ENCODE data around the gene TSPAN18.
A peak's percentile ranks its signal among the peaks of the same experiment; 100 is the strongest.
"Not testable (repeated sequence)": the region's sequence is repeated elsewhere in the genome, so short reads cannot be mapped to it uniquely, and the experiment has no call there.

Gene TSPAN18

DNA sequence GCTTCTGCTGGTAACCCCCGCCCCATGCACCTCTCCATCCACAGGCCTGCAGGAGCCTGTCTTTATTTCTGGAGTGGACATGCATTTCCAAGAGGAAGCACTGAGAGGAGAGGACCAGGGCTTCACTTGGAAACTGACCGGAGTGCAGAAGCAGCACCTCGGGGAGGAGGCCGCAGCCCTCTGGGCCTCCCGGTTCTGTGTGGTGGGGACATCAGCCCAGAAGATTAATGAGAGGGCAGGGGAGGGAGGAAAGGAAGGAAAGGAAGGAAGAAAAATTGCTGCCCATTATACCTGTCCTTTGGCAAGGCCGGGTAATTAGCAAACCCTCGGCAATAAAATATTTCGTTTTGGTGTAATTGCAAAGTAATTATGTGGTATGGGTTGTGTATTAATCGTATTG, 126.9 kb downstream of the TSPAN18 start:
- DNase-seq: no peak

DNA sequence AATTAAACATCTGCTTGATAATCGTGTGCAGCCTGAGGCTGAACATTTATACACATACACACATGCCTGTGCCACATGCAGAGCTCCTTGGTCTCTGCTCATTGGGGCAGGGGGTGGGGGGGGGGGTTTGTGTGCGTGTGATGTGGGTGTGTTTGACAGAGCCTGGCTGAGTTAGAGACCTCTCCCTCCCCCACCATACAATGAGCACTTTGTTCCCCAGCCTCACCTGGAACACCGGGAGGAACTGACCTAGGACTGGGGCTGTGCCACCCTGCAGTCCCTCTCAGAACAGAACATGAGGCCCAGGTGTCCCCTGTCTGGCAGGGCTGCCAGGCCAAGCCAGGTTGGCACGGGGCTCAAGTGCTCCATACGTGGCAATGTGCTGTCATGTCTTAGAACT, 127.3 kb downstream of the TSPAN18 start:
- peak; percentile 86 for DNase-seq

DNA sequence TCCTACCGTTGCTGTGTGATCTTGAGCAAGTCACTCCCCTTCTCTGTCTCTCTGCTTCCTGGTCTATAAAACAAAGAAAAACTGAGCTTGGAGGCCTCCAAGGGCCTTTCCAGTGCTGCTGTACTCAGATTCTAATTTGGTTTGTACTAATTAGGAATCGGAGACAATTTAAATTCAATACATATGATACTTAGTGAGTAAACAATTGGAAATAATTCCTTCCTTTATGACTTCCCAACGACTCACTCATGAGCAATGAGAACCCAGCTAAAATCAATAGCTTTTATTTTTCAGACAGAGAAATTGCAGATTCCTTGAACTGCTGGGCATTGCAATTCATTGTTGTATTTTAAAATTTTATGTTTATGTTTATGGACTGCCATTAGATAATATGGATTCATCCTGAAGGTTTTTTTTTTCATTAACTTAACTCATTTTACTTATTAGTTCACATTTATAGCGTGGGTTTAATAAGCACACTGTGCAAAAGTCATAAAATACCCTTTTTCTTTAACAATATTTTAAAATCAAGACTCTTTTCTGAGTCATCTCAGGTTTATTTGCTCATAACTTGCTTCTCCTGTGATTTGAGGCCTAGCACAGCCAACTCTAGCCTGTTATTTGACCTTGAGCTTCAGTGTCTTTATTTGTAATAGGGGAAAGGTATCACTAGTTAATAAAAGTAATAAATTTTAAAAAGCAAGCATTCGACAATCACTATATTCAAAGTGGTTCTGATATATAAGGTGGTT, 128.2 kb downstream of the TSPAN18 start:
- DNase-seq: no peak

DNA sequence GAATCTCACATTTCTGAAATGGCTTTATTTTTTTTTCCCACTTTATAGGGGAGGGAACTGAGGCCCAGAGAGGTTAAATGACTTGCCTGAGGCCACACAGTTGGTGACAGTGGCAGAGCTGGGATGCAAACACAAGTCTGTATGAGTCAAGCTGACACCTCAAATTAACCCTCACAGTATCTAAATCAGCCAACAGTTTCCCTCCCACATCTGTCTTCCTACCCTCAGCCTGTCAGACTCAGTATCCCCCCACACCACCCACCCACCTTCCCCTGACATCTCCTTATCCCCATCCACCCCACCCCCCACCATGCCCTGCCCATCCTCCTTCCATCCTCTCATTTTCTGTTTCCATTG, 128.7 kb downstream of the TSPAN18 start:
- DNase-seq: peak; percentile 32

DNA sequence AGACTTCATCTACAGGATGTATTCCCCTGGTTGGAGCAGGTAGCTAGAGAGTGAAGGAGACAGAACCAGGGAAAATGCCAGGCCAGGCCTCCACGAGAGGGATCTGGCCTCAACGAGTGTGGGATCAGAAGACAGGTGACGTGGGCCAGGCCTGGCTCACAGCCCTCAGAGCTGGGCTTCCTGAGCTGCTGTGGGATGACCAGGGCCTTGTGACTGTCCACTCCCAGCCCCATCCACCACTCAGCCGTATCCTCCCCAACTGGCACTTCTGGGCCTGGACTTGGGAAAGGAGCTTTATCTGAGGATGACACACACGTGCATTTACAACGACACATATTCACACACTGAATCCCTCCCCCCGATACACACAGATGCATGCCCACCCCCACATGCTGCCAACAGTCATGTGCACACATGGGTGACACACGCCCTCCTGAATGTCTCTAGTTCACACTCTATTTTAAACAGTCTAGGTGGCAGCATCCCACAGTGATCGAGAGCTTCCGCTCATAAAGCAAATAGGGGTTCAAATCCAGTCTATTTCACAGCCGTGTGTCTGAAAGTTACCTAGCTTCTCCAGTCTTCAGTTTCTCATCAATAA, 130.8 kb downstream of the TSPAN18 start:
- peak; percentile 86 for DNase-seq

DNA sequence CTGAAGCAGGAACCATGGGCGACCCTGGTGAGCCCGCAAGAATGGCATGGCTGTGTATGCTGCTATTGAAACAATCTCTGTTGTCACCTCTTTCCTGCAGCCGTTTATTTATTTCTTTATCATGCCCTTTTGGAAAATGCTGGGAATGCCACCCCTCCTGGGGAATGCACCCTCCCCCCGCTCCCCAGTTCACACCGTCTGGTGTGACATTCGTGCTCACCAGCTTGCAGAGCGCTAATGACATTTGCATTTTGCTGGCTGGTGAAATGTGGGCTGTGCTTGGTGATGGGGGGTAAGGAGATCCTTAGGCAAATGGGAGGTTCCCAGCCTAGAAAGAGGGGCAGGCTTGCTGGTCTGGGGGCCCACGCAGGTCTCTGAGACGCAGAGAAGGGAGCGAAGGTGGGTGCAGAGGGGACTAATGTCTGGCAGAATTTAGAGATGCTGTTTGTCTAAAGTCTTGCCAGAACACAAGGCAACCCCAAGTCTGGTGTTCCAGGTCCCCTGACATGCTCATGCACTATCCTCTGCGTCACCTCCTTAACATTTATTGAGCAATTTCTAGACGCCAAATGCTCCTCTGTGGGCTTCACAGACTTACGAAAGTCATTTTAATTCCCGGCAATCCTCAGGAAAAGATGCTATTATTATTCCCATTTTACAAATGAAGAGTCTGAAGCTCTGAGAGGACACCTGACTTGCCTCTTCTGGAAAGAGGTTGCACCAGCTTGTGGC, 132.2 kb downstream of the TSPAN18 start:
- DNase-seq: no peak

DNA sequence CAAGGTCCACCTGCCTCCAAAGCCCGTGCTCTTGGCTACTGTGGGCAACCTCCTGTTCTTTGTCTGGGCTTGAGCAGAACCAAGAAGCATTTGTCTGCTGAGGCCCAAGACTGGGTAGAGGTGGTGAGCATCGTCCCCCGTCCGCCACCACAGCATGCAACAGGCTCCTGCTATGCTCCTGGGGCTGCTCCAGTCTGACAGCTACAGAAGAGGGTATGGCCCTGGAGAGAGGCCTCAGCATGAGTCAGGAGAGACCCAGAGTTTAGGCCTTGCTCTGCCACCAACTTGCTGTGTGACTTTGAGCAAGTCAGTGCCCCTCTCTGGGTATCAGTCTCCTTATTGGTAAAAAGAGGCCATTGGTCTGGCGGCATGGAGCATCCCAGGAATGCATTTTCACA, 132.8 kb downstream of the TSPAN18 start:
- DNase-seq: no peak

DNA sequence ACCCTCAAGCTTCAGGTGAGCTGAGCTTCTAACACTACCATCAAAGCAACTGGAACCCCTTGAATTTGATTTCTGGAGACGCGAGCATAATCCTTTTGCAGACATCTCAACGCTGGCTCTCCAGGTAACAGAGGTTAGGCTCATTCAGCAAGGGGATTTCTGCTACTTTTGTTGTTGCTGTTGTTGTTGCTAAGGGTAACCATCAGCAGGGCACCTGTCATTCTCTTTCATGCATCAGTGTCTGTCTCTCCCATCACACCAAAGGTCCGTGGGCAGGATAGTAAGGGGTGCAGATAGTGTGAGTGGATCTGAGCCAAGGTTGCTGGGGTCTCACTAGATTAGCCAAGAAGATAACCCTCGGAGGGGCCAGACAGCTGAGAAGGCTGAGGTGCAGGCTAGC, 133.6 kb downstream of the TSPAN18 start:
- DNase-seq: no peak

DNA sequence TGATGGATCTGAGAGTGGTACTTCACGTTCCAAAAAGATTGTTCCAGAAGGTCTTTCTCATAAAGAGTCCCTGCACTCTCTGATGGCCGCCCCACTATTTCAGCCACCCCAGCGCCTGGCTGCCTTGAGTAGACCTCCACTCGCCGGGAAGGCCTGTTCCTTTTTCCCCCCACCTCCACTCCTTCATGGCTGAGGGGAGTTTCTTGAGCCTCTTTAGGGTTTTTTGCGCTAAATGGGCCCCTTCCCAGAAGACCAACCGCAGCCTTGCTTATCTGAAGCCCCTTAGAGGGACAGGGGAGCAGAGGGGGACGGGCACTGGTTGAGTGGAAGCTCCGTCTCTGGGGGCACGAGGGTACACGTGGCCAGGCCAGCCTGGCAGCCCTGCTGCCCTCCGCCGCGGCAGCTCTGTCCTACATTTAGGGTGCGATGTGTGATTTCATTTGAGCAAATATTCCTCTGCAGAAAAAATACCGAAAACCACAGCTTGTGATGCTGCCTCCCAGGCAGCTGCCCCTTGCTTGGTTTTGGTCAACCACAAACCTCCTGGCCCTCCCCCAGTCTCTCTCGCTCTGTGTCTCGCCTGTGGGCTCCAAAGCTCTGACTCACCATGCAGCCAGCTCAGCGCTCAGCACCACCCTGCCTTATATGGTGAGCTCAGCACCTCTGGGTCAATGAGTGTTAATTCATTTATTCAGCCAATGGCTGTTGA, 135.2 kb downstream of the TSPAN18 start:
- DNase-seq: peak; percentile 98

DNA sequence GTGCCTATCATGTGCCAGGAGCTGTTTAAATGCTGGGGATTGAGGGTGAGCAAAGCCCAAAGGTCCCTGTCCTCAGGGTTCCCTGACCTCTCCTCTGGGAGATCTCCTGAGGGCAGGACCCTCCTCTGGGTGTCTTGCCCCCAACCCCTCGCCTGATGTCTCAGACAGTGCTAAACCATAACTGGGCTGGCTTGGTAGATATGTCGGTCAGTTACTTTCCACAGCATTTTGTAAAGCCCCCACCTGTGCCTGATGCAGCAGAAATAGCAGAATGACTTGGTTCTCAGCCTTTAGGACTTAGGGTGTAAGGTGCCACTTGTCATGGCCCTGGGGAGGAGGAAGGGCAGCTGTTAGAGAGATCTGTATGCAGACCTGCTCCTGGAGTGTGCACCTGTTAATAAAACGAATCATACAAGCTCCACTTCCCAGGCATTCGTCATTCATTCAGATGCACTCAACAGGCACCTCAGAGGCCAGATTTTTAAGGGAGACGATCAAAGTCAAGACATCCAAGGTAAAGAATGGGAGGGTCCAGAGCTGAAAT, 135.9 kb downstream of the TSPAN18 start:
- no peak for DNase-seq

DNA sequence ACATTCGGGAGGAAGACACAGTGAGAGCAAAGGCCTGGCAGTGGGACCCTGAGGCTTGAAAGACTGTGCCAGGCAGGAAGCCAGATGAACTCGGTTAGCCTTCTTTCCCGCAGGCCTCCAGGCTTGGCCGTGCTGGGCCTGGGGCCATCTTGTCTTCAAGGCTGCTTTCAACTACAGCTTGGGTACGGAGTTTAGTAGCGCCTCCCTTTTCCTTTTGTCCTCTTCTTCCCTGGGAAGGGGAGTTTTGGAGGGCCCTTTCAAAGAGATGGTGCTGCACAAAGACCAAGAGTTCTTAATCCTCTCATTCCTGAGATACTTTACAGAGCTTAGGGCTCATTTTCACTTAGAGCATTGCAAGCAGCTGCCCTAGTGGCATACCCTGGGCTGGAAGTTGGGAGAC, 136.5 kb downstream of the TSPAN18 start:
- no peak for DNase-seq

DNA sequence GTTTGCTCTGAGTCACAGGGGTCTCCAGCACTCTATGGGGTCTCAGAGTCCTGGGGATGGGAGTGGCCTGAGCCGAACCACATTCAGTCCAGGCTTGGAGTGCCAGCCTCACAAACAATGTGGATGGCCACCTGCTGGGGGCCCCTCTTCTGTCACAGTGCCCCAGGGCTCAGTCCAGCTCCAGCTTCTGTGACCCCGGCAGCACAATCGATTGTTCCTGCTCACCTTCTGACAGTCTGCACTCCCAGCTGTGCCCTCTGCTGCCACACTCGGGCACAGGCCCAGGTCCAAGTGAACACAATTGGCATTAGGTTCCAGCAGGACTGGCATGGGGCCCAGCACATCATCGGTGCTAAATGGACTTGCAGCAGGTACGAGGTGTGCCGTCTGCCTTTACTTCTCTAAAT, 139.1 kb downstream of the TSPAN18 start:
- no peak for DNase-seq

DNA sequence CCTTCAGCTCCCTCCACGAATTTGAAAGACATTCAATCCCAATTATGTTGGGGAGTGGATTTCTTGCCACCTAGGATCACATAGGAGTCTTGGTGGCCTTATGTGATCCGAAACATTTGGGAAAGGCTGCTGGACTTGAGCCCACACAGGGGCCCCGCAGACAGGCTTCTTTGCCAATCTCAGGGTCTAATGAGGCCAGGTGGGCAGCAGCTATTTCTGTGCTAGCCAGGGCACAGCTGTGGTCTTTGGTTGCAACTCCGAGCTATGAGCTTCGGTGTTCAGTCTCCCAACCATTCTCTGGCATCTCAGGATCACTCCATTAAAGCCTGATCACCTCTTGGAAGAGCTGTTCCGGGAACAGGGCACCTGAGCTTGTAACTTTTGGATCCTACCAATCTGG, 139.5 kb downstream of the TSPAN18 start:
- DNase-seq: no peak

DNA sequence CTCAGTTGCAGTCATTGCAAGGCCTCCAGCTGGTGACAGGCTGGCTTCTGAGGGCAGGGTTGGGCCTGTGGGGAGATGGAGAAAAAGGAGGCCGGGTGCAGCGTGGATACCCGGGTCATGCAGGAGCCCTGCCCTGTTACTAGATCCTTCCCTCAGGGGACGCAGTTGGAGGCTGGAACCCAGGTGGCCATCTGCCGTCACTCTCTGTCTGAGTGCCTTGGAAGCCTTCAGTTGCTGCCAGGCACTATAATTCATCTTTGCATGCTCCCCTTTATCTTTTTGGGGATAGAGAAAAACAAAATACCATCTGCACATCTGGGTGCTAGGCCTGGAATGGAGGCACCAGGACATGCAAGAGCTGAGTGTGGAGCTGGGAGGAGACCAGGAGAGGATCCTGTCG, 141.3 kb downstream of the TSPAN18 start:
- DNase-seq: no peak

DNA sequence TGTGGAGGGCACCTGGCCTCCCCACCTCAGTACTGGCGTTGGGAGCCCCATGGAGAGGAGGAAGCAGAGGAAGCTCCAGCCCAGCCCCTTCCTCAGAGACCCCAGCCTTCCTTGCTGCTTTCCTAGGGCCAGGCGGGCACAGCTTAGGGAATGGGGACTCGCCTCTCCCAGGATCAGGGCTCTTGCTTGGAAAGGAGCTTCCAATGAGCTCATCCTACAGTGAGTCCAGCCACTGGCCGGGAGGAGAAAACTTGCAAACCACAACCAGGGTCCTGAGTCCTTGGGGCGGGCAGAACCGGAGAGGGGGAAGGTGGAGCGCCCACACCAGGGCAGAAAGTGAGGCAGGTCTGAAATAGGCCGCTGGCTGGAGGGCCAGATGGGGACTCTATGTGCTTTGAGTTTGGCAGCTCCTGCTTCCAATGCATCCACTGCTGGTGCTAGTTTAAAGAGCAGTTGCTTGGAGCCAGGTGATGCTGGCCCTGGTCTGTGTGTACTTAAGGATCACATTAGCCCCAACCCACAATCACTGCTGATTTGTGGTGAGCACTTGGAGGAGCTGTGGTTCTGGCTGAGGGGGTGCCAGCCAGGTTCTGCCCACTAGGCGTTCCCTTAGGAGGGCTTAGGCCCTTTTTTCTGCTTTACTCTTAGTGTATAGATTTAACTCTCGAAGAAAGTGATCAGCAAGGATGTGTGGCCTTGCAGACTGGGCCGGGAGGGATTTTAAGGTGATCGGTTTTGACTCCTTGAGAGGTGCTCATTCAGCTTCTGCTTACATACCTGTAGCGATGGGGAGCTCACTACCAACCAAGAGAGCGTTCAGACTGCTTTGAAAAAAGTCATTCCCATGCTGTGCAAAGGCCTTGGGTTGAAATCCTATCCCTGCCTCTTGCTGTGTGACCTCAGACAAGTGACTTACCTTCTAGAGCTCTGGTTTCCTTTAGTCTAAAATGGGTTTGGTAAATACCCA, 142.0 kb downstream of the TSPAN18 start:
- no peak for DNase-seq

DNA sequence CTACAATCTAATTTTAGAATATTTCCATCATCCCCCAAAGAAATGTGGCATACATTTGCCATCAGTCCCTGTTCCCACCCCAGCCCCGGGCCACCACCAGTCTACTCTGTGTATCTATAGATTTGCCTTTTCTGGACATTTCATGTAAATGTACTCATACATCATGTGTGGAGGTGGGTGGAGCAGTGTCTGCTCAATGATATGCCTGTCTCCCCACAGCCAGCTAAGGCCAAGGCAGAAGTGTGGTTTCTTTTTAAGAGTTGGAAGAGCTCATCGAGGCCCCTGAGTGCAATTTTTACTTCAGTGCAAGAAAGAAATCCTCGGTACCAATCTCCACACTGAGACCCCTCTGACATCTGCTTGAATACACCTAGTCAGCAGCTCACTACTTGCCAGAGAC, 143.4 kb downstream of the TSPAN18 start:
- DNase-seq: no peak

DNA sequence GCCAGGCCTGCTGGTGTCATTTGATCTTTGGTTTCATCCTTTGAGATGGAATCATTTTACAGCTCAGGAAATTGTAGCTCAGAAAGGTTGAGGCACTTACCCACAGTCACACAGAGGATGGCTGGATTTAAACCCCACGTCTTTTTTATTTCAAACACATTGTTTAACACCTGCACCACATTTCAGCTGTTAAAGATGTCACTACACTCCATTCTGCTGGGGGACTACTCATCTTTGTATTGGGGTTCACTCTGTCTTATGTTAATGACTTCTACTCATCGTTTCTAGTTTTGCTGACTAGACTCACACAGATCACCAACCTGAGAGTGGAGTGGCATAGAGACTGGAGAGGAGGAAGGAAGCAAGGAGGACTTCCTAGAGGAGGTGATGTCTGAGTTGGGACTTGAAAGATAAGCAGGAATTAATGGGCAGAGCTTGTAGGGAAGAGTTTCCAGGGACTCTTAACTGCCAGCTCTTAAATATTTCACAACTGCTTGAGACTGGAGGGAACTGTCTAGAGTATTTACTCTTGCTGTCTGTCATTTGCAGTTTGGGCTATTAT, 143.9 kb downstream of the TSPAN18 start:
- DNase-seq: no peak

DNA sequence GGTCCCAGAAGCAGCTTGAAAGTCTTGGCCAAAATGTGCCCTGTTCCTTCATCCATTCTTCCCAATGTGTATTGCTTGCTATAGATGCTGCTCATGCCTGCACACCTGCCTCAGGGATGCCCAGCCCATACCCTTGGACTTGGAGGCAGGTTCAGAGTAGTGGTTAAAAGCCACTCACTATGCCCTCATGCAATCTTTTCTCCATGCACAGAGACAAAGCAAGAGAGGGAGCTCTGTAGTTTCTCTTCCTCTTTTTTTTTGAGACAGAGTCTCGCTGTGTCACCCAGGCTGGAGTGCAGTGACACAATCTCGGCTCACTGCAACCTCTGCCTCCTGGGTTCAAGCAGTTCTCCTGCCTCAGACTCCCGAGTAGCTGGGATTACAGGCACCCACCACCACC, 144.9 kb downstream of the TSPAN18 start:
- DNase-seq: not testable (repeated sequence)

DNA sequence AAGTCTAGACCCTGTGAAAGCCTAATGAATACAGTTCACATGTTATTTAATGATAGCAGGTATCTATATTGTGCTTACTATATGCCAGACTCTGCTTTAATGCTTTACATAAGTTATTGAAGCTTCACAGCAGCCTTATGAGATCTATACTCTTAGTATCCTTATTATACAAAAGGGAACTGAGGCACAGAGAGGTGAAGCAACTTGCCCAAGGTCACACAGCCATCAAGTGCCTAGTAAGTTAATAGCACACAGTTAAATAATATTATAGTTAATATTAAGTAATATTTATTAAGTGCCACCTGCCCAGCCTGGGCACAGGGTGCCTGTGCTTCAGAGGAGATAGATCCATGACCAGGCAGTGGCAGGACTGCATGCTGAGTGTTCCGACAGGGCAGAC, 145.8 kb downstream of the TSPAN18 start:
- DNase-seq: no peak

DNA sequence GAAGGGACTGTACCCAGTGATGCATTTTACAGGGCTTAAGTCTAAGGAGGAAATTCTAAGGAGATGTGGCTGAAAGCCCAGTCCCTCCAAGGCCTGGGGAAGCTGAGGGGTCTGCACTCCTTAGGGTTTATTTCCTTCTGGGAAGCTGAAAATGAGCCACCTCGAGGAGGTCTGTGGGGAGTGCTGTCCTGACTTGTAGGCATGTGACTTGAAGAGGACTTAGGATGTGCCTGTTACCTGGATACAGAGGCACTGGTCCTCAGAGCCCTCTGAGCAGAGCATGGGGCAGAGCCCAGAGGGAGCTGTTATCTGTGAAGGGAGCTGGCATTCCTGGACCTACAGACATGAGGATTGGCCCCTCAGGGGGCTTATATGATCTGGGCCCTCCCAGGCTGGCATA, 146.8 kb downstream of the TSPAN18 start:
- no peak for DNase-seq

DNA sequence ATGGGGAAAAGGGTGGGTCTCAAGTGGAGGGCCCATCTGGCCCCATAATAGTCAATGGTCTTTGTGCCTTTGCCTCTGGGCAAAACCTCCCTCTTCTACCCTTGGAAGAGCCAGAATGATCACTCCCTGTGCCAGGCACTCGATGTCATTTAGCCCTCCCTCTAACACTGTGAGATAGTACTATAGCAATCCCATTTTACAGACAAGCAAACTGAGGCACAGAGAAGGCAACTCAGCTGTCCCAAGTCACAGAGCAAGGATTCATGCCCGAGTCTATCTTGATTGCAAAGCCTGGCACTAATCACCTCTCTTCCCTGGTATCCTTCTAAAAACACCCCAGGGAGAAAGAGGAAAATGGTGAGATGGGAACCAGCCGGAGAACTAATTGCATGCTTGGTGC, 147.5 kb downstream of the TSPAN18 start:
- no peak for DNase-seq

DNA sequence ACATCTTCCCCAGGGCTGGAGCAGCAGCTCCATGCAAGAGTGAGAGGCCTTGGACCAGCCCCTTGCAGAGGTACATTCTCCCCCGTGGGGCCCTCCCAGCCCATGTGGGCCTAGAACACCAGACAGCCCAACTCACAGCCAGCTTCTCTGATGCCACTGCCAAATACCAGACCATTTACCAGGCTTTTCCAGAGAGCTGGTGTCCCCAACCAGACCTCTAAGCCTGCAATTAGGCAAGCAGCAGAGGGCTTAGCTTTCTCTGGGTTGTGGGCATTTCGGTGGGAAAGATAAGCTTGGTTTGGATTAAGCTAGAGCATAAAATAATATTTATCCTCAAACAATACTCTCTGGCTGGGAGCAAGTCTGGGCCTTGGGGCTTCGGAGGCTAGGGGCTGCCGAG, 148.3 kb downstream of the TSPAN18 start:
- DNase-seq: no peak
